Adrenal gland (tissue), 19 donors: ENCODE measurements around the gene RPTN. TPM values are rescaled to one million over a fixed set of nuclear protein-coding genes. Genes with fewer than 3 reads are reported as not detected.

Source experiments
- DNase-seq, 7 donors: peaks; one replicate each; pipeline ENCODE4 v3.0.0-alpha.2; 2019 to 2020
- H3K27ac ChIP-seq, 5 donors: fragments of 200-600 bp; sonication (generic) in 4 of 5; 1 replicate in 3 of 5; 2 replicates in 2 of 5; pipeline versions ENCODE4 v1.5.1 to v1.8.0; 2016 to 2020; ENCODE audit warnings: mild to moderate bottlenecking in 1 of 5
- H3K27me3 ChIP-seq: fragments of 200-600 bp; 2 replicates; pipeline ENCODE4 v1.8.0; 2021
- H3K36me3 ChIP-seq, 2 donors: fragments of 200-600 bp; replicated peaks in 1 of 2; 1 replicate in 1 of 2; 2 replicates in 1 of 2; pipeline versions ENCODE4 v1.5.1 to v1.8.0; 2018 to 2022
- H3K4me1 ChIP-seq, 2 donors: fragments of 200-600 bp; replicated peaks in 1 of 2; 1 replicate in 1 of 2; 2 replicates in 1 of 2; pipeline versions ENCODE4 v1.5.1 to v1.8.0; 2018 to 2021
- H3K4me3 ChIP-seq, 4 donors: fragments of 200-600 bp; sonication (generic) in 3 of 4; one replicate each; pipeline ENCODE4 v1.5.1; 2016 to 2018
- H3K9me3 ChIP-seq, 3 donors: fragments of 200-600 bp; sonication (generic) in 1 of 3; replicated peaks in 1 of 3; 1 replicate in 2 of 3; 2 replicates in 1 of 3; pipeline versions ENCODE4 v1.5.1 to v1.8.0; 2016 to 2021
- POLR2A ChIP-seq, 2 donors: fragments of 450-650 bp; IDR thresholded peaks; one replicate each; pipeline ENCODE4 v1.6.1; 2017; ENCODE audit warnings: antibody characterized with exemption in 2 of 2, mild to moderate bottlenecking in 2 of 2, moderate library complexity in 1 of 2
- WGBS, 4 donors: extraction: QIAGEN DNeasy Blood & Tissue Kit in 2 of 4; methylation state at CpG; one replicate each; pipeline versions ENCODE4 v1.1.5 to v1.1.7; 2013 to 2017; 5-methylcytosine and 5-hydroxymethylcytosine counted together
- intact Hi-C, 2 donors: fragments of 100-400 bp; cut with DNase I; formaldehyde crosslinking; loops; one replicate each; pipeline versions ENCODE4 v1.14.1 to v1.15.0; 2022 to 2023
- long read RNA-seq, 10 donors: library from polyadenylated mRNA in 3 of 10; unstranded in 2 of 10; stranded (forward) in 1 of 10; transcript quantifications; one replicate each; pipeline ENCODE4 v2.0.0 and lab custom pipeline, GENCODE V29; 2021 to 2026
- polyA plus RNA-seq, 3 donors: library from polyadenylated mRNA; stranded (reverse); fragments of 200-250 nt in 2 of 3; fragments of 350-450 nt in 1 of 3; fragmentation: Illumina TruSeq in 1 of 3; extraction: RNeasy Lipid Tissue Mini Kit (QIAGEN cat#74804) in 1 of 3; gene quantifications; one replicate each; pipeline ENCODE4 v1.2.3, GENCODE V29; 2013 to 2014
- total RNA-seq, 9 donors: library from RNA; depleted of rRNA in 4 of 9; stranded (reverse); fragments of >200 nt in 4 of 9; fragments of 120-200 nt in 1 of 9; fragmentation: NEBNext Ultra II Directional in 1 of 9; extraction: Animal tissue kit (Norgen Biotek cat#: 25700) in 1 of 9; gene quantifications; one replicate each; pipeline versions ENCODE4 v1.1.0 to v1.2.4, GENCODE V29; 2013 to 2023
- TF ChIP-seq, protein P1 (sequence below), 6 experiments: fragments of 450-650 bp in 4 of 6; fragments of 200-600 bp in 2 of 6; sonication (generic) in 1 of 6; IDR thresholded peaks; 1 replicate in 5 of 6; 2 replicates in 1 of 6; pipeline versions ENCODE4 v1.5.1 to v1.8.0; 2016 to 2021; ENCODE audit warnings: antibody characterized with exemption in 6 of 6, mild to moderate bottlenecking in 2 of 6, moderate library complexity in 1 of 6
- donor health status: healthy with polysubstance abuse.
- donor health status: Bipolar disorder and iron deficiency.
- donor health status: DM: yes; HTN: yes; CAD: no.
- donor health status: DM: no; HTN: no; CAD: no.
- donor health status: DM: no; HTN: no; CAD: no.
- donor health status: DM: yes; HTN: yes; CAD: no.

RPTN gene, protein sequence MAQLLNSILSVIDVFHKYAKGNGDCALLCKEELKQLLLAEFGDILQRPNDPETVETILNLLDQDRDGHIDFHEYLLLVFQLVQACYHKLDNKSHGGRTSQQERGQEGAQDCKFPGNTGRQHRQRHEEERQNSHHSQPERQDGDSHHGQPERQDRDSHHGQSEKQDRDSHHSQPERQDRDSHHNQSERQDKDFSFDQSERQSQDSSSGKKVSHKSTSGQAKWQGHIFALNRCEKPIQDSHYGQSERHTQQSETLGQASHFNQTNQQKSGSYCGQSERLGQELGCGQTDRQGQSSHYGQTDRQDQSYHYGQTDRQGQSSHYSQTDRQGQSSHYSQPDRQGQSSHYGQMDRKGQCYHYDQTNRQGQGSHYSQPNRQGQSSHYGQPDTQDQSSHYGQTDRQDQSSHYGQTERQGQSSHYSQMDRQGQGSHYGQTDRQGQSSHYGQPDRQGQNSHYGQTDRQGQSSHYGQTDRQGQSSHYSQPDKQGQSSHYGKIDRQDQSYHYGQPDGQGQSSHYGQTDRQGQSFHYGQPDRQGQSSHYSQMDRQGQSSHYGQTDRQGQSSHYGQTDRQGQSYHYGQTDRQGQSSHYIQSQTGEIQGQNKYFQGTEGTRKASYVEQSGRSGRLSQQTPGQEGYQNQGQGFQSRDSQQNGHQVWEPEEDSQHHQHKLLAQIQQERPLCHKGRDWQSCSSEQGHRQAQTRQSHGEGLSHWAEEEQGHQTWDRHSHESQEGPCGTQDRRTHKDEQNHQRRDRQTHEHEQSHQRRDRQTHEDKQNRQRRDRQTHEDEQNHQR
- not detected for total RNA-seq
- polyA plus RNA-seq = not detected
- long read RNA-seq, donor 1 = 0 reads
- long read RNA-seq, donor 2 = 0 reads
- long read RNA-seq, donor 3 = 0 reads
- long read RNA-seq, donor 4 = 0 reads
- long read RNA-seq, donor 5 = 0 reads
- long read RNA-seq, donor 6 = 0 reads
- long read RNA-seq, donor 7 = 0 reads
- long read RNA-seq, donor 8 = 0 reads
- long read RNA-seq, donor 9 = 0 reads
- long read RNA-seq, donor 10 = 0 reads

DNA sequence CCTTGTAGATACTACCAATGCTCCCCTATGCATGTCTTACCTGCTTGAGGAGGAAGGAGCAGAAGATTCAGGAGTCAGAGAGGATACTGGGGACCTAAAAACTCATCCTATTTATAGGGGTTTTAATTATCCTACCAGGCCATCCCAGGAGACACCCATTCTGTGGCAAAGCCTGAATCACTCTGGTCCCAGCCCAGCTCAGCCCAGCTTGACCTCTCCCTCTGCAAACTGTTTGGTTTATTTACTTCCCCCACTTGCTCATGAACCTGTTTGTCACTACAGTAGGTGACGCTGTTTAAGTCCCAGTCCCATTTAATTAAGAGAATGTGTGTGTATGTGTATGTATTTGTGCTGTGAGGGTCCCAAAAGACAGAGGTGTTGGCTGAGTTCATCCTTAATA lies at the start of gene RPTN:
Gene RPTN (minus strand): TSS at position 85 of the 400 bp plus-strand sequence. CDS start 1,339 bp downstream, outside the sequence.
- TF ChIP-seq POLR2A (IDR thresholded peaks at IDR 0.05) = no peak
- TF ChIP-seq, protein P1, sequence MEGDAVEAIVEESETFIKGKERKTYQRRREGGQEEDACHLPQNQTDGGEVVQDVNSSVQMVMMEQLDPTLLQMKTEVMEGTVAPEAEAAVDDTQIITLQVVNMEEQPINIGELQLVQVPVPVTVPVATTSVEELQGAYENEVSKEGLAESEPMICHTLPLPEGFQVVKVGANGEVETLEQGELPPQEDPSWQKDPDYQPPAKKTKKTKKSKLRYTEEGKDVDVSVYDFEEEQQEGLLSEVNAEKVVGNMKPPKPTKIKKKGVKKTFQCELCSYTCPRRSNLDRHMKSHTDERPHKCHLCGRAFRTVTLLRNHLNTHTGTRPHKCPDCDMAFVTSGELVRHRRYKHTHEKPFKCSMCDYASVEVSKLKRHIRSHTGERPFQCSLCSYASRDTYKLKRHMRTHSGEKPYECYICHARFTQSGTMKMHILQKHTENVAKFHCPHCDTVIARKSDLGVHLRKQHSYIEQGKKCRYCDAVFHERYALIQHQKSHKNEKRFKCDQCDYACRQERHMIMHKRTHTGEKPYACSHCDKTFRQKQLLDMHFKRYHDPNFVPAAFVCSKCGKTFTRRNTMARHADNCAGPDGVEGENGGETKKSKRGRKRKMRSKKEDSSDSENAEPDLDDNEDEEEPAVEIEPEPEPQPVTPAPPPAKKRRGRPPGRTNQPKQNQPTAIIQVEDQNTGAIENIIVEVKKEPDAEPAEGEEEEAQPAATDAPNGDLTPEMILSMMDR (IDR thresholded peaks at IDR 0.05) = no peak
- no peak within 1 kb of the TSS for H3K27ac ChIP-seq
- no peaks in the 10 kb centered on the region for H3K9me3 ChIP-seq
- H3K4me1 ChIP-seq = peaks cover 0 to 5% of the 10 kb centered on the region in 2 donors
- no peaks in the 10 kb centered on the region for H3K27me3 ChIP-seq
- no peaks in the 10 kb centered on the region for H3K36me3 ChIP-seq
- no peak within 1 kb of the TSS for H3K4me3 ChIP-seq
- intact Hi-C loops = no loop called here
- WGBS, 4 donors = 70 to 90% (median 80%) methylated on average over 1 of the region's 1 CpG
- no peak for DNase-seq

DNA sequence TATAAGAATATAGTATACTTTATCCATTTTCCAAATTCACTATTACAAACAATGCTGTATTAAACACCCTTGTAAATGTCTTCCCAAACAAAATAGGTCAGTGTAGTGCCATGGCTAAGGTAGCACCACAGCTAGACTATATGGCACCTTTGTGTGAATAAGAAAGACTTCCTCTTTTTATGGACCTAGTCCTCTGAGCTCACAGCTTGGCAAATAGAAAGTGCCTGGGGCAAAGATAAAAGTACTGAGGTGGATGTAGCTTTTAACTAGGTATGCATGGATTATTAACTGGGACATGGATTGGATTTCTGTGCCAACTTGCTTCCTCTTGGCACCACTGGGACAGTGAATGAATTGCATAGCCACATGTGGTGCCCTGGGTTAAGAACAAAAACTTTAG lies 40.0 kb upstream of the RPTN start:
- Histone ChIP-seq H3K27ac (no peak overlapping the region), H3K4me1 (no peaks in the 10 kb centered on the region), H3K9me3 (no peaks in the 10 kb centered on the region), H3K36me3 (no peaks in the 10 kb centered on the region), H3K4me3 (no peak overlapping the region), H3K27me3 (no peaks in the 10 kb centered on the region)
- TF ChIP-seq POLR2A (IDR thresholded peaks at IDR 0.05) = no peak
- TF ChIP-seq, protein P1 (IDR thresholded peaks at IDR 0.05) = no peak
- intact Hi-C loops = loop anchor here in 1 of 2 donors (10.0 kb wide), 1 partner anchor 146 kb away; no protein-coding TSS in a partner anchor
- no peak for DNase-seq

DNA sequence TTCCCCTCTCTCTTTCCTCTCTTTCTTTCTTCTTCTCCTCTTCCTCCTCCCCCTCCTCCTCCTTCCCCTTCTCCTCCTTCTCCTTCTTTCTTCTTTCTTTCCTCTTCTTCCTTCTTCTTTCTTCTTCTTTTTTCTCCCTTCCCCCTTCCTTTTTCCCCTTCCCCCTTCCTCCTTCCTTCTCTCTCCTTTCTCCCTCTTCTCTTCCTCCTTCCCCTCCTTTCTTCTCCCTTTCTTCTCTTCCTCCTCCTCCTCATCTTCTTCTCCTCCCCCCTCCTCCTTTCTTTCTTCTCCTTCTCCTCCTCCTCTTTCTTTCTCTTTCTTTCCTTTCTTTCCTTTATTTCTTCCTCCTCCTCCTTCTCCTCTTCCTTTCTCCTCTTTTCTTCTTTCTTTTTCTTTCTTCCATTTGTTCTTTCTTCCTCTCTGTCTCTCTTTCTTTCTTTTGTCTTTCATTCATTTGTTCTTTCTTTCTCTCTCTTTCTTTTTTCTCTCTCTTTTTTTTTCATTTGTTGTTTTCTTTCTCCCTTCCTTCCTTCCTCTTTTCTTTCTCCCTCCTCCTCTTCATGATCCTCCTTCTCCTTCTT lies 38.4 kb upstream of the RPTN start:
- TF ChIP-seq, protein P1 (IDR thresholded peaks at IDR 0.05) = no peak
- no peak for TF ChIP-seq POLR2A (IDR thresholded peaks at IDR 0.05)
- intact Hi-C loops = loop anchor here in 1 of 2 donors (10.0 kb wide), 1 partner anchor 147 kb away; no protein-coding TSS in a partner anchor
- Histone ChIP-seq H3K36me3 (no peaks in the 10 kb centered on the region), H3K27me3 (no peaks in the 10 kb centered on the region), H3K4me1 (no peaks in the 10 kb centered on the region), H3K27ac (no peak overlapping the region), H3K4me3 (no peak overlapping the region), H3K9me3 (no peaks in the 10 kb centered on the region)
- no peak for DNase-seq

DNA sequence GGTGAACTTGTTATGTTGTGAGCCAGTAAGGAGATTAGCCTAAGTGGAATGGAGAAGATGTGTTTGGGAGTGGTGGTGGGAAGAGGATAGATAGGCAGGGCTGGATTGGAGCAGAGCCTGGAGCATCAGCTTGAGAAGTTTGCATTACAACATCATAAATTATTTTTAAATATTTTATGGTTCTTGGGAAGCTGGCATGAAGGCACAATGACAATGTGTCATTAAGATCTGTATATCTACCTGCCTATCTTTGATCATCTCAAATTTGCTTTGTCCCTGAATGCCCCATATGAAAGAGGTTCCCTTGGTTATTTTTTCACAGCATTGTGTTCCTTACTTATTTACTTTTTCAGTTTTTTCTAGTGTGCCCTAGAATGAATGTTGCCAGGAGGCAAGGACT lies 32.7 kb upstream of the RPTN start:
- Histone ChIP-seq H3K27ac (no peak overlapping the region), H3K9me3 (no peaks in the 10 kb centered on the region), H3K4me3 (no peak overlapping the region), H3K36me3 (no peaks in the 10 kb centered on the region), H3K4me1 (peaks cover 0 to 6% of the 10 kb centered on the region in 2 donors), H3K27me3 (no peaks in the 10 kb centered on the region)
- TF ChIP-seq, protein P1 (IDR thresholded peaks at IDR 0.05) = no peak
- TF ChIP-seq POLR2A (IDR thresholded peaks at IDR 0.05) = no peak
- intact Hi-C loops = loop anchor here in 1 of 2 donors (10.0 kb wide), 1 partner anchor 153 kb away; no protein-coding TSS in a partner anchor
- DNase-seq = no peak
